Liver (tissue), 3 donors: ENCODE data around the gene MORN4.

Source experiments
- CTCF ChIP-seq: fragments of 150-350 bp; IDR thresholded peaks from 2 replicates; pipeline ENCODE4 v1.5.1; 2017; ENCODE audit warnings: improper control_type of control experiment, low read depth, low read length; ENCODE audit not compliant: missing input control
- FOXA2 ChIP-seq: IDR thresholded peaks from 2 replicates; pipeline ENCODE4 v1.6.1; 2016; ENCODE audit warnings: antibody characterized with exemption
- GABPA ChIP-seq, 2 donors: IDR thresholded peaks in 1 of 2; conservative IDR thresholded peaks in 1 of 2; 2 replicates each; pipeline ENCODE4 v1.6.1; 2016; ENCODE audit warnings: antibody characterized with exemption in 2 of 2, mild to moderate bottlenecking in 1 of 2, moderate library complexity in 1 of 2
- MAX ChIP-seq: IDR thresholded peaks from 2 replicates; pipeline ENCODE4 v1.6.1; 2016; ENCODE audit warnings: antibody characterized with exemption
- donor health status: healthy.
- donor health status: healthy.

GRCh38 chr10:97573672-97574071 is 59.6 kb downstream of the MORN4 start:
- TF ChIP-seq MAX (no peak), CTCF (no peak), GABPA (IDR thresholded peaks at IDR 0.05 in 1 of 2, conservative IDR thresholded peaks at IDR 0.05 in 1 of 2) (no peak), FOXA2 (no peak)
